ENCODE results near the gene UTS2R.

The UTS2R gene

DNA sequence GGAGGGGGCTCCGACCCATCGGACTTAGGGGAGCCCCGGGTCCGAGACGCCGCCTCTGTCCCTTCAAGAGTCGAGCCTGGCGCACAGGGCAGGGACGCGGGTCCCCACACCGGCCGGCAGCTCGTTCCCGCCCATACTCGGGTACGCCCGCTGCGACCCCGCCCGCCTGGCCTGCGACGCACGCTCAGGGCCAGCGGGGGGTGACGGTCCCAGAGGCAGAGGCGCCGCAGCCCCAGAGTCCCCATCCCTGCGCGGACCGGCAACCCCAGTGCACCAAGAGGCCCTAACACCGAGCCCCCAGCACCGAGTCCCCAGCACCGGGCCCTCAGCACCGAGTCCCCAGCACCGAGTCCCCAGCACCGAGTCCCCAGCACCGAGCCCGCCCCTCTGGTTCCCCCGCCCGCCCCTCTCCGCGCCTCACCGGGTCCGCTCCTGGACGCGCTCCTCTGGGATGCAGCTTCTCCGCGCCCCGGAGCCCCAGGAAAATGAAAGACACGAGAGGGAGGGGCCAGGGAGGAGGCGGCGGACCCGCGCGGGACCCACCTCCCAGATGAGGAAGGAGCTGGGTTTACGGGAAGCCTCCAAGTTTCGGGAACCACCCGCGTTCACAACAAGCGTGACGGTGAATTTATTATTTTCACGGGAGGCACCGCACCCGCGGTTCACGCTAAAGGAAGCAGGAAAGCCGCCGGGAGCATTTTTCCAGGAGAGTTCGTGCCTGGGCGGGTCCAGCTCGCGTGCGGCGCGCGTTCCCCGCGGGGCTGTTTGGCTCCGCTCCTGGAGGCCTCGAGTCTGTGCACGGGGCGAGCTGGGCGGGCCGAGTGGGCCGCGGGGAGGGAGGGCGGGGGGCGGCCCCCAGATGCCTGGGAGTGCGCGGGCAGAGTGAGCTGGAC lies 38.0 kb upstream of the UTS2R start, which contains the start of gene SECTM1 (continued):
- TF ChIP-seq ZEB2 (tag by site-specific recombination; IDR thresholded peaks at IDR 0.05) (no peak), ZNF10 (tag by site-specific recombination; IDR thresholded peaks at IDR 0.05) (no peak), ZNF266 (tag by site-specific recombination; IDR thresholded peaks at IDR 0.05; ENCODE audit: low read depth) (no peak), ZNF311 (tag by site-specific recombination; IDR thresholded peaks at IDR 0.05; ENCODE audit: borderline replicate concordance) (no peak), ZNF621 (tag by site-specific recombination; IDR thresholded peaks at IDR 0.05) (no peak), ZNF292 (tag by site-specific recombination; IDR thresholded peaks at IDR 0.05; ENCODE audit: borderline replicate concordance, low read depth) (no peak), ZNF138 (tag by site-specific recombination; IDR thresholded peaks at IDR 0.05; ENCODE audit: borderline replicate concordance) (no peak), ZNF701 (tag by site-specific recombination; IDR thresholded peaks at IDR 0.05) (no peak), WT1 (tag by site-specific recombination; IDR thresholded peaks at IDR 0.05) (no peak), ZNF354C (tag by site-specific recombination; IDR thresholded peaks at IDR 0.05; ENCODE audit: borderline replicate concordance, low read depth) (no peak), IKZF3 (tag by site-specific recombination; IDR thresholded peaks at IDR 0.05) (peak; percentile 88), ZNF121 (tag by site-specific recombination; IDR thresholded peaks at IDR 0.05) (no peak), ZNF341 (tag by site-specific recombination; IDR thresholded peaks at IDR 0.05; ENCODE audit: low read depth) (no peak)
- TF ChIP-seq, protein P1, sequence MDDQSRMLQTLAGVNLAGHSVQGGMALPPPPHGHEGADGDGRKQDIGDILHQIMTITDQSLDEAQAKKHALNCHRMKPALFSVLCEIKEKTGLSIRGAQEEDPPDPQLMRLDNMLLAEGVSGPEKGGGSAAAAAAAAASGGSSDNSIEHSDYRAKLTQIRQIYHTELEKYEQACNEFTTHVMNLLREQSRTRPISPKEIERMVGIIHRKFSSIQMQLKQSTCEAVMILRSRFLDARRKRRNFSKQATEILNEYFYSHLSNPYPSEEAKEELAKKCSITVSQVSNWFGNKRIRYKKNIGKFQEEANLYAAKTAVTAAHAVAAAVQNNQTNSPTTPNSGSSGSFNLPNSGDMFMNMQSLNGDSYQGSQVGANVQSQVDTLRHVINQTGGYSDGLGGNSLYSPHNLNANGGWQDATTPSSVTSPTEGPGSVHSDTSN (CRISPR knock-in tag; IDR thresholded peaks at IDR 0.05) = no peak
- TF ChIP-seq, protein P2, sequence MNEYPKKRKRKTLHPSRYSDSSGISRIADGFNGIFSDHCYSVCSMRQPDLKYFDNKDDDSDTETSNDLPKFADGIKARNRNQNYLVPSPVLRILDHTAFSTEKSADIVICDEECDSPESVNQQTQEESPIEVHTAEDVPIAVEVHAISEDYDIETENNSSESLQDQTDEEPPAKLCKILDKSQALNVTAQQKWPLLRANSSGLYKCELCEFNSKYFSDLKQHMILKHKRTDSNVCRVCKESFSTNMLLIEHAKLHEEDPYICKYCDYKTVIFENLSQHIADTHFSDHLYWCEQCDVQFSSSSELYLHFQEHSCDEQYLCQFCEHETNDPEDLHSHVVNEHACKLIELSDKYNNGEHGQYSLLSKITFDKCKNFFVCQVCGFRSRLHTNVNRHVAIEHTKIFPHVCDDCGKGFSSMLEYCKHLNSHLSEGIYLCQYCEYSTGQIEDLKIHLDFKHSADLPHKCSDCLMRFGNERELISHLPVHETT (tag by site-specific recombination; IDR thresholded peaks at IDR 0.05) = no peak
- TF ChIP-seq, protein P3, sequence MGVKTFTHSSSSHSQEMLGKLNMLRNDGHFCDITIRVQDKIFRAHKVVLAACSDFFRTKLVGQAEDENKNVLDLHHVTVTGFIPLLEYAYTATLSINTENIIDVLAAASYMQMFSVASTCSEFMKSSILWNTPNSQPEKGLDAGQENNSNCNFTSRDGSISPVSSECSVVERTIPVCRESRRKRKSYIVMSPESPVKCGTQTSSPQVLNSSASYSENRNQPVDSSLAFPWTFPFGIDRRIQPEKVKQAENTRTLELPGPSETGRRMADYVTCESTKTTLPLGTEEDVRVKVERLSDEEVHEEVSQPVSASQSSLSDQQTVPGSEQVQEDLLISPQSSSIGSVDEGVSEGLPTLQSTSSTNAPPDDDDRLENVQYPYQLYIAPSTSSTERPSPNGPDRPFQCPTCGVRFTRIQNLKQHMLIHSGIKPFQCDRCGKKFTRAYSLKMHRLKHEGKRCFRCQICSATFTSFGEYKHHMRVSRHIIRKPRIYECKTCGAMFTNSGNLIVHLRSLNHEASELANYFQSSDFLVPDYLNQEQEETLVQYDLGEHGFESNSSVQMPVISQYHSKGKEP (tag by site-specific recombination; IDR thresholded peaks at IDR 0.05) = peak; percentile 37; the same call in 1 of the 2 replicates
- TF ChIP-seq, protein P4, sequence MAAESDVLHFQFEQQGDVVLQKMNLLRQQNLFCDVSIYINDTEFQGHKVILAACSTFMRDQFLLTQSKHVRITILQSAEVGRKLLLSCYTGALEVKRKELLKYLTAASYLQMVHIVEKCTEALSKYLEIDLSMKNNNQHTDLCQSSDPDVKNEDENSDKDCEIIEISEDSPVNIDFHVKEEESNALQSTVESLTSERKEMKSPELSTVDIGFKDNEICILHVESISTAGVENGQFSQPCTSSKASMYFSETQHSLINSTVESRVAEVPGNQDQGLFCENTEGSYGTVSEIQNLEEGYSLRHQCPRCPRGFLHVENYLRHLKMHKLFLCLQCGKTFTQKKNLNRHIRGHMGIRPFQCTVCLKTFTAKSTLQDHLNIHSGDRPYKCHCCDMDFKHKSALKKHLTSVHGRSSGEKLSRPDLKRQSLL (tag by site-specific recombination; IDR thresholded peaks at IDR 0.05) = no peak
- TF ChIP-seq, protein P5, sequence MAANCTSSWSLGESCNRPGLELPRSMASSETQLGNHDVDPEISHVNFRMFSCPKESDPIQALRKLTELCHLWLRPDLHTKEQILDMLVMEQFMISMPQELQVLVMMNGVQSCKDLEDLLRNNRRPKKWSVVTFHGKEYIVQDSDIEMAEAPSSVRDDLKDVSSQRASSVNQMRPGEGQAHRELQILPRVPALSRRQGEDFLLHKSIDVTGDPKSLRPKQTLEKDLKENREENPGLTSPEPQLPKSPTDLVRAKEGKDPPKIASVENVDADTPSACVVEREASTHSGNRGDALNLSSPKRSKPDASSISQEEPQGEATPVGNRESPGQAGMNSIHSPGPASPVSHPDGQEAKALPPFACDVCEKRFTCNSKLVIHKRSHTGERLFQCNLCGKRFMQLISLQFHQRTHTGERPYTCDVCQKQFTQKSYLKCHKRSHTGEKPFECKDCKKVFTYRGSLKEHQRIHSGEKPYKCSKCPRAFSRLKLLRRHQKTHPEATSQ (tag by site-specific recombination; IDR thresholded peaks at IDR 0.05) = no peak
- TF ChIP-seq, protein P6, sequence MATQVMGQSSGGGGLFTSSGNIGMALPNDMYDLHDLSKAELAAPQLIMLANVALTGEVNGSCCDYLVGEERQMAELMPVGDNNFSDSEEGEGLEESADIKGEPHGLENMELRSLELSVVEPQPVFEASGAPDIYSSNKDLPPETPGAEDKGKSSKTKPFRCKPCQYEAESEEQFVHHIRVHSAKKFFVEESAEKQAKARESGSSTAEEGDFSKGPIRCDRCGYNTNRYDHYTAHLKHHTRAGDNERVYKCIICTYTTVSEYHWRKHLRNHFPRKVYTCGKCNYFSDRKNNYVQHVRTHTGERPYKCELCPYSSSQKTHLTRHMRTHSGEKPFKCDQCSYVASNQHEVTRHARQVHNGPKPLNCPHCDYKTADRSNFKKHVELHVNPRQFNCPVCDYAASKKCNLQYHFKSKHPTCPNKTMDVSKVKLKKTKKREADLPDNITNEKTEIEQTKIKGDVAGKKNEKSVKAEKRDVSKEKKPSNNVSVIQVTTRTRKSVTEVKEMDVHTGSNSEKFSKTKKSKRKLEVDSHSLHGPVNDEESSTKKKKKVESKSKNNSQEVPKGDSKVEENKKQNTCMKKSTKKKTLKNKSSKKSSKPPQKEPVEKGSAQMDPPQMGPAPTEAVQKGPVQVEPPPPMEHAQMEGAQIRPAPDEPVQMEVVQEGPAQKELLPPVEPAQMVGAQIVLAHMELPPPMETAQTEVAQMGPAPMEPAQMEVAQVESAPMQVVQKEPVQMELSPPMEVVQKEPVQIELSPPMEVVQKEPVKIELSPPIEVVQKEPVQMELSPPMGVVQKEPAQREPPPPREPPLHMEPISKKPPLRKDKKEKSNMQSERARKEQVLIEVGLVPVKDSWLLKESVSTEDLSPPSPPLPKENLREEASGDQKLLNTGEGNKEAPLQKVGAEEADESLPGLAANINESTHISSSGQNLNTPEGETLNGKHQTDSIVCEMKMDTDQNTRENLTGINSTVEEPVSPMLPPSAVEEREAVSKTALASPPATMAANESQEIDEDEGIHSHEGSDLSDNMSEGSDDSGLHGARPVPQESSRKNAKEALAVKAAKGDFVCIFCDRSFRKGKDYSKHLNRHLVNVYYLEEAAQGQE (tag by site-specific recombination; IDR thresholded peaks at IDR 0.05) = no peak
- TF ChIP-seq, protein P7, sequence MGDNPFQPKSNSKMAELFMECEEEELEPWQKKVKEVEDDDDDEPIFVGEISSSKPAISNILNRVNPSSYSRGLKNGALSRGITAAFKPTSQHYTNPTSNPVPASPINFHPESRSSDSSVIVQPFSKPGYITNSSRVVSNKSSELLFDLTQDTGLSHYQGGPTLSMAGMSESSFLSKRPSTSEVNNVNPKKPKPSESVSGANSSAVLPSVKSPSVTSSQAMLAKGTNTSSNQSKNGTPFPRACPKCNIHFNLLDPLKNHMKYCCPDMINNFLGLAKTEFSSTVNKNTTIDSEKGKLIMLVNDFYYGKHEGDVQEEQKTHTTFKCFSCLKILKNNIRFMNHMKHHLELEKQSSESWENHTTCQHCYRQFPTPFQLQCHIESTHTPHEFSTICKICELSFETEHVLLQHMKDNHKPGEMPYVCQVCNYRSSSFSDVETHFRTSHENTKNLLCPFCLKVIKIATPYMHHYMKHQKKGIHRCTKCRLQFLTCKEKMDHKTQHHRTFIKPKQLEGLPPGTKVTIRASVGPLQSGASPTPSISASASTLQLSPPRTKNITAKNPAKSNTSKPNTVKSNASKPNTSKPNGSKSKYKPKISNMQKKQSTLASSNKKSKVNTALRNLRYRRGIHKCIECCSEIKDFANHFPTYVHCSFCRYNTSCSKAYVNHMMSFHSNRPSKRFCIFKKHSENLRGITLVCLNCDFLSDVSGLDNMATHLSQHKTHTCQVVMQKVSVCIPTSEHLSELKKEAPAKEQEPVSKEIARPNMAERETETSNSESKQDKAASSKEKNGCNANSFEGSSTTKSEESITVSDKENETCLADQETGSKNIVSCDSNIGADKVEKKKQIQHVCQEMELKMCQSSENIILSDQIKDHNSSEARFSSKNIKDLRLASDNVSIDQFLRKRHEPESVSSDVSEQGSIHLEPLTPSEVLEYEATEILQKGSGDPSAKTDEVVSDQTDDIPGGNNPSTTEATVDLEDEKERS (tag by site-specific recombination; IDR thresholded peaks at IDR 0.05) = no peak
- TF ChIP-seq, protein P8, sequence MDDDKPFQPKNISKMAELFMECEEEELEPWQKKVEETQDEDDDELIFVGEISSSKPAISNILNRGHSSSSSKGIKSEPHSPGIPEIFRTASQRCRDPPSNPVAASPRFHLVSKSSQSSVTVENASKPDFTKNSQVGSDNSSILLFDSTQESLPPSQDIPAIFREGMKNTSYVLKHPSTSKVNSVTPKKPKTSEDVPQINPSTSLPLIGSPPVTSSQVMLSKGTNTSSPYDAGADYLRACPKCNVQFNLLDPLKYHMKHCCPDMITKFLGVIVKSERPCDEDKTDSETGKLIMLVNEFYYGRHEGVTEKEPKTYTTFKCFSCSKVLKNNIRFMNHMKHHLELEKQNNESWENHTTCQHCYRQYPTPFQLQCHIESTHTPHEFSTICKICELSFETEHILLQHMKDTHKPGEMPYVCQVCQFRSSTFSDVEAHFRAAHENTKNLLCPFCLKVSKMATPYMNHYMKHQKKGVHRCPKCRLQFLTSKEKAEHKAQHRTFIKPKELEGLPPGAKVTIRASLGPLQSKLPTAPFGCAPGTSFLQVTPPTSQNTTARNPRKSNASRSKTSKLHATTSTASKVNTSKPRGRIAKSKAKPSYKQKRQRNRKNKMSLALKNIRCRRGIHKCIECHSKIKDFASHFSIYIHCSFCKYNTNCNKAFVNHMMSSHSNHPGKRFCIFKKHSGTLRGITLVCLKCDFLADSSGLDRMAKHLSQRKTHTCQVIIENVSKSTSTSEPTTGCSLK (tag by site-specific recombination; IDR thresholded peaks at IDR 0.05) = no peak
